ENCODE measurements around the gene TMEM214. TPM values are rescaled to one million over a fixed set of nuclear protein-coding genes. Genes with fewer than 3 reads are reported as not detected.

TMEM214 gene
- total and polyA plus RNA-seq, 2 of the 8 experiments (the other 6 are each of a cell fraction or from before 2014, with no cell fraction given) = 49.7 to 71.0 TPM

- Histone ChIP-seq H3K56ac (replicated peaks; ENCODE audit: insufficient read length, low read depth, low read length) (no peak overlapping the region), H3K4me1 (replicated peaks in 1 of 4; ENCODE audit: control insufficient read depth in 3 of 4, insufficient read depth in 4 of 4, low read length in 3 of 4) (peaks cover 0 to under 1% (median 0%) of the 10 kb centered on the region in 4 experiments; a peak in 3 of 7 replicates), H2BK20ac (ENCODE audit: low read length) (no peak overlapping the region), H4K8ac (ENCODE audit: extremely low read depth, insufficient read depth, low read length) (no peak overlapping the region), H3K4me3 (ENCODE audit: extremely low read depth in 1 of 4, insufficient read depth in 2 of 4, low read depth in 3 of 4, low read length in 4 of 4) (no peak overlapping the region), H3K27ac (ENCODE audit: low read depth, low read length) (no peak overlapping the region), H3K9me3 (ENCODE audit: insufficient read depth in 2 of 2, low read depth in 1 of 2, low read length in 1 of 2) (no peaks in the 10 kb centered on the region), H3K4me2 (ENCODE audit: insufficient read depth in 1 of 2, low read depth in 2 of 2, low read length in 2 of 2) (no peak overlapping the region), H2AK5ac (ENCODE audit: low read depth, low read length) (no peak overlapping the region), H4K20me1 (replicated peaks in 1 of 2; ENCODE audit: control insufficient read depth in 1 of 2, insufficient read depth in 2 of 2, low read length in 2 of 2) (peaks cover 6 to 8% of the 10 kb centered on the region in 2 experiments), H2BK12ac (ENCODE audit: low read depth, low read length) (no peak overlapping the region), H3K4ac (replicated peaks; ENCODE audit: insufficient read length, low read depth, low read length) (no peak overlapping the region), H3K14ac (ENCODE audit: insufficient read length) (no peak overlapping the region), H3K79me2 (ENCODE audit: control insufficient read depth in 1 of 2, insufficient read depth in 2 of 2, low read length in 2 of 2) (peaks cover 0 to 12% of the 10 kb centered on the region in 2 experiments; a peak in 3 of 4 replicates), H3K23ac (ENCODE audit: insufficient read length) (no peak overlapping the region), H2AFZ (ENCODE audit: low read length) (no peak overlapping the region), H3K23me2 (ENCODE audit: low read depth, low read length) (peaks cover 12% of the 10 kb centered on the region; the same call in 1 of the 2 replicates), H3K9ac (replicated peaks in 1 of 4; ENCODE audit: extremely low read depth in 1 of 4, low read depth in 3 of 4, low read length in 3 of 4) (no peak overlapping the region), H2BK5ac (ENCODE audit: low read depth, low read length) (no peak overlapping the region), H3K36me3 (ENCODE audit: control insufficient read depth in 2 of 4, insufficient read depth in 4 of 4, low read length in 3 of 4) (peaks cover 12 to 41% (median 18%) of the 10 kb centered on the region in 4 experiments; a peak in 7 of 8 replicates), H4K91ac (replicated peaks; ENCODE audit: insufficient read length, low read length) (no peak overlapping the region), H2BK15ac (ENCODE audit: low read length) (no peak overlapping the region), H3K27me3 (replicated peaks in 1 of 4; ENCODE audit: control insufficient read depth in 3 of 4, extremely low read depth in 1 of 4, insufficient read depth in 3 of 4, low read length in 3 of 4) (no peaks in the 10 kb centered on the region), H2BK120ac (replicated peaks; ENCODE audit: low read depth, low read length) (no peak overlapping the region), H4K5ac (ENCODE audit: insufficient read length, low read depth, low read length) (no peak overlapping the region), H3K18ac (ENCODE audit: extremely low read depth, low read length) (no peak overlapping the region), H3K79me1 (ENCODE audit: low read depth, low read length) (peaks cover 12% of the 10 kb centered on the region; the same call in 1 of the 2 replicates)
- FAIRE-seq (no peak), DNase-seq (ENCODE audit: low read depth in 1 of 2, low spot score in 2 of 2) (no peak)
- 91% methylated on average over 5 of the region's 5 CpGs; no CpG with 5 or more reads in 1 of the 2 experiments for WGBS, 2 experiments (ENCODE audit: extremely low coverage in 1 of 2, insufficient coverage in 1 of 2, insufficient read length in 1 of 2, insufficient replicate concordance in 2 of 2, low coverage in 1 of 2, low lambda C conversion rate in 2 of 2, missing lambda C conversion rate in 1 of 2)
- ChIA-PET POLR2A (ENCODE audit: partially characterized antibody) (interaction anchor here (0.6 to 18.5 kb wide), 6 partner anchors 11 to 1521 kb away, joined by 3 to 441 read pairs (median 6); partner anchors contain the start of genes AGBL5 and TMEM214), CTCF (ENCODE audit: partially characterized antibody) (interaction anchor here (0.5 to 1.7 kb wide), 8 partner anchors 11 to 907 kb away, joined by 3 to 5 read pairs (median 3); partner anchors contain the start of gene KHK)
- TF ChIP-seq, protein P1, sequence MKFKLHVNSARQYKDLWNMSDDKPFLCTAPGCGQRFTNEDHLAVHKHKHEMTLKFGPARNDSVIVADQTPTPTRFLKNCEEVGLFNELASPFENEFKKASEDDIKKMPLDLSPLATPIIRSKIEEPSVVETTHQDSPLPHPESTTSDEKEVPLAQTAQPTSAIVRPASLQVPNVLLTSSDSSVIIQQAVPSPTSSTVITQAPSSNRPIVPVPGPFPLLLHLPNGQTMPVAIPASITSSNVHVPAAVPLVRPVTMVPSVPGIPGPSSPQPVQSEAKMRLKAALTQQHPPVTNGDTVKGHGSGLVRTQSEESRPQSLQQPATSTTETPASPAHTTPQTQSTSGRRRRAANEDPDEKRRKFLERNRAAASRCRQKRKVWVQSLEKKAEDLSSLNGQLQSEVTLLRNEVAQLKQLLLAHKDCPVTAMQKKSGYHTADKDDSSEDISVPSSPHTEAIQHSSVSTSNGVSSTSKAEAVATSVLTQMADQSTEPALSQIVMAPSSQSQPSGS (IDR thresholded peaks at IDR 0.05; ENCODE audit: low read length) = no peak
- TF ChIP-seq JUND (IDR thresholded peaks at IDR 0.05; ENCODE audit: low read length) (no peak), POLR2AphosphoS5 (IDR thresholded peaks at IDR 0.05; ENCODE audit: low read depth, low read length) (no peak), RFX5 (IDR thresholded peaks at IDR 0.05; ENCODE audit: borderline replicate concordance, low read depth, low read length) (no peak), CBX8 (IDR thresholded peaks at IDR 0.05; ENCODE audit: borderline replicate concordance, low read depth, low read length) (no peak), PHF8 (conservative IDR thresholded peaks at IDR 0.05; ENCODE audit: low read depth, low read length) (no peak), TCF12 (IDR thresholded peaks at IDR 0.05; ENCODE audit: low read depth, low read length) (no peak), SIX5 (IDR thresholded peaks at IDR 0.05; ENCODE audit: low read depth, low read length) (no peak), CREB1 (IDR thresholded peaks at IDR 0.05) (no peak), ASH2L (IDR thresholded peaks at IDR 0.05; ENCODE audit: low read length) (no peak), BRCA1 (IDR thresholded peaks at IDR 0.05; ENCODE audit: low read depth, low read length) (no peak), HDAC2 (IDR thresholded peaks at IDR 0.05; ENCODE audit: borderline replicate concordance in 1 of 2, low read depth in 2 of 2, low read length in 2 of 2) (no peak)
Observed at GRCh38 chr2:27067385-27067784, 34.6 kb downstream of the TMEM214 start.

Data from H1 (cell line).